Heart left ventricle (tissue), 16 donors: ENCODE data around the gene FGF22. TPM values are rescaled to one million over a fixed set of nuclear protein-coding genes. Genes with fewer than 3 reads are reported as not detected.

Experiments used
- ATAC-seq, 4 donors: fragments of 200-7000 bp; cut with Tn5 transposase; one replicate each; pipeline ENCODE4 v1.9.1; 2020 to 2022; ENCODE audit warnings: moderate library complexity in 4 of 4, mild to moderate bottlenecking in 3 of 4, moderate number of reproducible peaks in 1 of 4
- DNase-seq, 5 donors: peaks; one replicate each; pipeline ENCODE4 v3.0.0-alpha.2; 2020
- H3K27ac ChIP-seq, 12 donors: fragments of 200-600 bp; sonication (generic) in 4 of 12; one replicate each; pipeline versions ENCODE4 v1.5.0 to v1.8.0; 2016 to 2022; ENCODE audit warnings: mild to moderate bottlenecking in 2 of 12
- H3K27me3 ChIP-seq, 9 donors: fragments of 200-600 bp; sonication (generic) in 2 of 9; one replicate each; pipeline versions ENCODE4 v1.5.1 to v1.8.0; 2016 to 2022; ENCODE audit warnings: mild to moderate bottlenecking in 3 of 9
- H3K36me3 ChIP-seq, 9 donors: fragments of 200-600 bp; sonication (generic) in 2 of 9; one replicate each; pipeline versions ENCODE4 v1.5.0 to v1.8.0; 2018 to 2022; ENCODE audit warnings: mild to moderate bottlenecking in 2 of 9
- H3K4me1 ChIP-seq, 12 donors: fragments of 200-600 bp; sonication (generic) in 4 of 12; one replicate each; pipeline versions ENCODE4 v1.5.0 to v1.8.0; 2016 to 2022; ENCODE audit warnings: mild to moderate bottlenecking in 3 of 12
- H3K4me3 ChIP-seq, 12 donors: fragments of 200-600 bp; sonication (generic) in 4 of 12; one replicate each; pipeline versions ENCODE4 v1.5.0 to v1.8.0; 2017 to 2022; ENCODE audit warnings: mild to moderate bottlenecking in 9 of 12, moderate library complexity in 4 of 12
- H3K9me3 ChIP-seq, 12 donors: fragments of 200-600 bp; sonication (generic) in 4 of 12; one replicate each; pipeline versions ENCODE4 v1.5.0 to v1.8.0; 2016 to 2022; ENCODE audit warnings: mild to moderate bottlenecking in 1 of 12
- POLR2A ChIP-seq, 2 donors: fragments of 450-650 bp; IDR thresholded peaks; one replicate each; pipeline ENCODE4 v1.6.1; 2017; ENCODE audit warnings: antibody characterized with exemption in 2 of 2, mild to moderate bottlenecking in 2 of 2, moderate library complexity in 2 of 2
- WGBS, 4 donors: extraction: QIAGEN DNeasy Blood & Tissue Kit in 2 of 4; methylation state at CpG; one replicate each; pipeline versions ENCODE4 v1.1.5 to v1.1.7; 2013 to 2018; 5-methylcytosine and 5-hydroxymethylcytosine counted together
- intact Hi-C, 10 donors: fragments of 100-400 bp; cut with DNase I; formaldehyde crosslinking; loops; one replicate each; pipeline versions ENCODE4 v1.11.1 to v1.14.2; 2022
- polyA plus RNA-seq, 2 donors: library from polyadenylated mRNA; stranded (reverse); fragments of 200-250 nt; gene quantifications; one replicate each; pipeline ENCODE4 v1.2.3, GENCODE V29; 2013
- total RNA-seq, 9 donors: library from RNA; depleted of rRNA in 2 of 9; stranded (reverse); fragments of >200 nt in 2 of 9; fragmentation: NEBNext Ultra II Directional in 3 of 9; extraction: Animal tissue kit (Norgen Biotek cat#: 25700) in 3 of 9; gene quantifications; one replicate each; pipeline versions ENCODE4 v1.1.0 to v1.2.4, GENCODE V29; 2016 to 2023
- TF ChIP-seq, protein P1 (sequence below), 12 donors: fragments of 200-600 bp; sonication (generic) in 4 of 12; IDR thresholded peaks; one replicate each; pipeline versions ENCODE4 v1.5.0 to v1.8.0; 2018 to 2022; ENCODE audit warnings: antibody characterized with exemption in 12 of 12, mild to moderate bottlenecking in 5 of 12
- donor health status: ischemic (EF 13 %, LVEDD 7.1; RV severe dilation, severe dysfunction).
- donor health status: healthy with polysubstance abuse.
- donor health status: DM: no; HTN: yes; CAD: no.
- donor health status: DM: no; HTN: no; CAD: no.
- donor health status: ischemic (EF 25% LVEDD 6.9; RV normal size, moderate dysfunction).
- donor health status: ischemic (EF 25% LVEDD 5.7; RV mildly dilated, moderate dysfunction).
- donor health status: healthy.
- donor health status: DM: yes; HTN: yes; CAD: no.
- donor health status: ischemic (EF 35%, LVEDD 5.7; RV mildly dilated, moderate dysfunction).
- donor health status: nonischemic (EF 11% LVEDD 7.7; RV severe dilation, severe dysfunction).
- donor health status: DM: yes; HTN: yes; CAD: no.
- donor health status: PGD.
- donor health status: ischemic (EF 29% LVEDD 5.4; RV normal size, mild dysfunction).
- donor health status: nonischemic (EF 23%, LVEDD 6.1; RV moderate dilation, normal function).

Gene FGF22
- total and polyA plus RNA-seq, 11 donors: 0.07 to 0.36 (median 0.16) TPM; not detected in 6

GRCh38 chr19:594265-594870 lies 45.3 kb upstream of the FGF22 start:
- TF ChIP-seq POLR2A (IDR thresholded peaks at IDR 0.05): no peak
- TF ChIP-seq, protein P1, sequence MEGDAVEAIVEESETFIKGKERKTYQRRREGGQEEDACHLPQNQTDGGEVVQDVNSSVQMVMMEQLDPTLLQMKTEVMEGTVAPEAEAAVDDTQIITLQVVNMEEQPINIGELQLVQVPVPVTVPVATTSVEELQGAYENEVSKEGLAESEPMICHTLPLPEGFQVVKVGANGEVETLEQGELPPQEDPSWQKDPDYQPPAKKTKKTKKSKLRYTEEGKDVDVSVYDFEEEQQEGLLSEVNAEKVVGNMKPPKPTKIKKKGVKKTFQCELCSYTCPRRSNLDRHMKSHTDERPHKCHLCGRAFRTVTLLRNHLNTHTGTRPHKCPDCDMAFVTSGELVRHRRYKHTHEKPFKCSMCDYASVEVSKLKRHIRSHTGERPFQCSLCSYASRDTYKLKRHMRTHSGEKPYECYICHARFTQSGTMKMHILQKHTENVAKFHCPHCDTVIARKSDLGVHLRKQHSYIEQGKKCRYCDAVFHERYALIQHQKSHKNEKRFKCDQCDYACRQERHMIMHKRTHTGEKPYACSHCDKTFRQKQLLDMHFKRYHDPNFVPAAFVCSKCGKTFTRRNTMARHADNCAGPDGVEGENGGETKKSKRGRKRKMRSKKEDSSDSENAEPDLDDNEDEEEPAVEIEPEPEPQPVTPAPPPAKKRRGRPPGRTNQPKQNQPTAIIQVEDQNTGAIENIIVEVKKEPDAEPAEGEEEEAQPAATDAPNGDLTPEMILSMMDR (IDR thresholded peaks at IDR 0.05): no peak
- H3K9me3 ChIP-seq: no peaks in the 10 kb centered on the region
- H3K4me3 ChIP-seq: no peak overlapping the region
- H3K27me3 ChIP-seq: peaks cover 11 to 31% (median 15%) of the 10 kb centered on the region in 9 donors
- DNase-seq (no peak), ATAC-seq (no peak)
- peaks cover 0 to 15% (median under 1%) of the 10 kb centered on the region in 12 donors for H3K4me1 ChIP-seq
- no peaks in the 10 kb centered on the region for H3K36me3 ChIP-seq
- WGBS, 4 donors: 76 to 94% (median 78%) methylated on average over 13 to 24 of the region's 24 CpGs
- intact Hi-C loops: loop anchor here in 1 of 10 donors (10.0 kb wide), 1 partner anchor 60 kb away; no protein-coding TSS in a partner anchor
- no peak overlapping the region for H3K27ac ChIP-seq

GRCh38 chr19:595326-596262 lies 44.1 kb upstream of the FGF22 start:
- intact Hi-C loops: loop anchor here in 1 of 10 donors (10.0 kb wide), 1 partner anchor 59 kb away; no protein-coding TSS in a partner anchor
- H3K4me1 ChIP-seq: peaks cover 0 to 8% (median 0%) of the 10 kb centered on the region in 12 donors
- DNase-seq (no peak), ATAC-seq (no peak)
- TF ChIP-seq, protein P1 (IDR thresholded peaks at IDR 0.05): no peak
- TF ChIP-seq POLR2A (IDR thresholded peaks at IDR 0.05): no peak
- H3K27ac ChIP-seq: no peak overlapping the region
- peaks cover 7 to 26% (median 14%) of the 10 kb centered on the region in 9 donors for H3K27me3 ChIP-seq
- no peaks in the 10 kb centered on the region for H3K9me3 ChIP-seq
- no peak overlapping the region for H3K4me3 ChIP-seq
- WGBS, 4 donors: 74 to 81% (median 77%) methylated on average over 36 to 42 of the region's 42 CpGs
- no peaks in the 10 kb centered on the region for H3K36me3 ChIP-seq

DNA sequence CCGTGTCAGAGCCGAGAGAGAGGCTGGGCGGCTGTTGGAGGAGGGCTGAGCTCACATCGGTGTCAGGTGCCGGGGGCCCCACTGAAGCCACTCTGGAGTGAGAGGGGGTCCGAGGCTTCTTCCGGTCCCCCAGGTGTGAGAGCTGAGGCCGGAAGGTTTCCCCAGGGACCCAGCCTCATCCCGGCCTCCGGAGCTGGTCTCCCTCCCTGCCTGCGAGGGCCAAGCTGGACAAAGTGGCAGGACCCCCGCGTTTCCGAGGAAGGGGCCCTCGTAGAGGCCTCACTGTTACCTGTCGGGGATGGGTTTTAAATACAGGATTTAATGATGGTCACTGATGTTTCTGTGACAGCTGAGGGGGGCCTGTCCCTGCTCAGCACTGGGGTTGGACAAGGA lies 43.4 kb upstream of the FGF22 start:
- 82 to 85% (median 84%) methylated on average over 11 to 16 of the region's 16 CpGs for WGBS, 4 donors
- H3K36me3 ChIP-seq: no peaks in the 10 kb centered on the region
- TF ChIP-seq POLR2A (IDR thresholded peaks at IDR 0.05): no peak
- TF ChIP-seq, protein P1 (IDR thresholded peaks at IDR 0.05): no peak
- peaks cover 0 to 1% (median 0%) of the 10 kb centered on the region in 12 donors for H3K4me1 ChIP-seq
- peaks cover under 1 to 19% (median 8%) of the 10 kb centered on the region in 9 donors for H3K27me3 ChIP-seq
- DNase-seq (no peak), ATAC-seq (no peak)
- no peak overlapping the region for H3K27ac ChIP-seq
- H3K4me3 ChIP-seq: no peak overlapping the region
- intact Hi-C loops: loop anchor here in 1 of 10 donors (10.0 kb wide), 1 partner anchor 59 kb away; no protein-coding TSS in a partner anchor
- no peaks in the 10 kb centered on the region for H3K9me3 ChIP-seq
